Effector CD8-positive, alpha-beta T cell (primary cell): ENCODE data around the gene WDR19.

Source experiments
- DNase-seq: peaks from one replicate; lab custom pipeline; 2025; lab: John Stamatoyannopoulos, UW

WDR19 gene

GRCh38 chr4:39303871-39304270 is 121.5 kb downstream of the WDR19 start:
- no peak for DNase-seq

DNA sequence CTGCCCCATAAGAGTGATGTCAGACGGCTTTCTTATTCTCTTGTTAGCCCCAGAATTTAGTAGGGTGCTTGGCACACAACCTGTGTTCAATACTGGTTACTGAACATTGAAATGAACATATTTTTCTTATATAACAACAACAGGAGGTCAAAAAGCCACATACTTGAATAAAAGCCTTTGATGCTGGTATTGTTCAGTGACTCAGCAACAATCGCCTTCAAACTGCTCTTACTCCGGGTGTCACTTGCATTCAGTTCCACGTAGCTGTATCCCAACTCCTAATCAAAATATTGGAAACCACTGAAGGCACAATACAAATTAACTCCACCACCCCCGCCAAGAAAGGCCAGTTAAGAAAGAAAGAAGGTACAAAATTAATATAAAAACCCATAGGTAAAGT is 122.3 kb downstream of the WDR19 start:
- no peak for DNase-seq

- no peak for DNase-seq
These were observed 123.8 kb downstream of the WDR19 start for GRCh38 chr4:39305912-39306677.

GRCh38 chr4:39308611-39309010 is 126.3 kb downstream of the WDR19 start:
- DNase-seq: no peak

DNA sequence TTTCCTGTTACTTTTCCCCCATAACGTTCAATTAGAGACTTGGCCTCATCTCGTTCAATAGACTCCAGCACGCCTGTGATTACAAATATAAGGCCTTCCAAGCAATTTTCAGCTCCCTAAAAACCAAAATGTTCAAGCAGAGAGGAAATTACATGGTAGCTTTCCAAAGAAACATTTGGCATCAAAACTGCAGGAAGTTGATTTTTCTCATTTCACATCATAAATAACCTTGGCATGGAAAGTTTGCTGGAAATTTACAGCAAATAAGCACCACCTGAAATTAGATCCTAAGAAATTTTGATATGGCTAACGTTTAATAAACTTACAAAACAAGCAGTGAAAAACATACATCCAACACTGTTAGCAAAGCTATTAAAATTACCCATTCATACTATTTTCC is 130.5 kb downstream of the WDR19 start:
- no peak for DNase-seq

DNA sequence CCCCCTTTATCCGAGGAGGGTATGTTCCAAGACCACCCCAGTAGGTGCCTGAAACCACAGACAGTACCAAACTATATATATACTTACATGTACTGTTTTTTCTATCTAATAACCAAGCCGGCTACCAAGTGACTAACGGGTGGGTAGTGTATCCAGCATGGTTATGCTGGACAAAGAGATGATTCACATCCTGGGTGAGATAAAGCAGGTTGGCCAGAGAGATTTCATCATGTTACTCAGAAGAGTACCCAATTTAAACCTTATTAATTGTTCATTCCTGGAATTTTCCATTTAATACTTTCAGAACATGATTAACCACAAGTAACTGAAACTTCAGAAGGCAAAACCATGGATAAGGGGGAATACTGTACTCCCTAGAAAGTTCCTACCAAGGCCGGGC is 137.3 kb downstream of the WDR19 start:
- DNase-seq: no peak

GRCh38 chr4:39320381-39321115 is 138.2 kb downstream of the WDR19 start:
- no peak for DNase-seq

- no peak for DNase-seq
These were observed 141.5 kb downstream of the WDR19 start for GRCh38 chr4:39323821-39324220.

DNA sequence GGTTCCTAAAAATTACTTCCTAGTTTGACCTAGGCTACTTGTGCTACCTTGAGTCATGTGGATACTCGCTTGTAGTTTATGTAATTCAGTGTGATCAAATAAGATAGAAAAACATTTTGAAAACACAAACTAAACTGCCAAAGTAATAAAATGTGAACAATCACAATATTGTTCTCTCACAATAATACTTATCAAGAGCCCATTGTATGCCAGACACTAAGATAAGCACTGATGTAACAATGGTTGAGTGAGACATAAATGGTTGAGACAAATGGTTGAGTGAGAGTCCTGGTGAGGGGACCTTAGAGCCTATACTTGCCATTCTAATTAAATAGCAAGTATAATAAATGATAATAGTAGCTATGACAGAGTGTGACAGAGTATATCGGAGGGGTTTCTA is 142.1 kb downstream of the WDR19 start:
- DNase-seq: no peak

DNA sequence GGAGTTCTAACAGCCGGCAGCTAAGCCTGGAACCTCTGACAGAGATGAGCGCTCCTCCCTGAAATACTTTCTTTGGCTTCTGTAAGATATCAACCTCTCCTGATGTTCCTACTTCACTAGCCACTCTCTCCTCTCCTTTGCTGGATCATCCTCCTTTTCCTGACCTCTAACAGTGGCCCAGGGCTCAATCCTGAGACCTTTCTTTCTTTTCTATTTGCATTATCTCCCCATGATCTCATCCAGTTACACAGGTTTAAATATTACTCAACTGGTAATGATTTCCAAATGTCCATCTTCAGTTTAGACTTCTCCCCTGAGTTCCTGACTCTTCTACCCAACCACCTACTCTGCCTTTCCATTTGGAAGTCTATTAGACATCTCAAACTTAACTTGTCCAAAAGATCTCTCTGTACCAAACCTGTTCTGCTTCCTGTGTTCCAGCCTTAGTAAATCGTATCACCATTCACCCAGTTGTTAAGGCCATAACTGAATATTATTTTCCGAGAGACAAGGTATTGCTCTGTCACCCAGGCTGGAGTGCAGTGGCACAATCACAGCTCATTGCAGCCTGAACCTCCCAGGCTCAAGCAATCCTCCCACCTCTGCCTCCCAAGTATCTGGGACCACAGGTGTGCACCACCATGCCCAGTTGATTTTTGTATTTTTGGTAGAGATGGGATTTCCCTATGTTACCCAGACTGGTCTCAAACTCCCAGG is 142.7 kb downstream of the WDR19 start:
- DNase-seq: no peak

GRCh38 chr4:39326468-39326977 is 144.2 kb downstream of the WDR19 start:
- no peak for DNase-seq

DNA sequence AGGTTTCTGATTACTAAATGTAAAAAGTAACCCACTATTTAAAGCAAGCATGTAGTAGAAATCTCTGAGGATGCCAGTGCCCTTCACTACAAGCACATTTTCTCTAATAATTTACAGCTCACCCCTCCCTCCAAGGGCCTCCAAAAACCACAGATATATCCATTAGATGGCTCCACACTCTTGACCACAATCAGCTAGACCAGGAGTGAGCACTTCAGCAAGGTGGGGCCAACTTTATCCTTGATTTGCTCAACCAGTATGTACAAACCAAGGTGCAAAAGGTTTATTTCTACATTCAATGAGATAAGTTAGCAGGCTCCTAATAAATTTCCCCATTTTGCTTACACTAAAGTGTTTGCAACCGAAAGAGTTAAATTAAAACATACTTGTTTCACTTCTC is 148.0 kb downstream of the WDR19 start:
- no peak for DNase-seq

DNA sequence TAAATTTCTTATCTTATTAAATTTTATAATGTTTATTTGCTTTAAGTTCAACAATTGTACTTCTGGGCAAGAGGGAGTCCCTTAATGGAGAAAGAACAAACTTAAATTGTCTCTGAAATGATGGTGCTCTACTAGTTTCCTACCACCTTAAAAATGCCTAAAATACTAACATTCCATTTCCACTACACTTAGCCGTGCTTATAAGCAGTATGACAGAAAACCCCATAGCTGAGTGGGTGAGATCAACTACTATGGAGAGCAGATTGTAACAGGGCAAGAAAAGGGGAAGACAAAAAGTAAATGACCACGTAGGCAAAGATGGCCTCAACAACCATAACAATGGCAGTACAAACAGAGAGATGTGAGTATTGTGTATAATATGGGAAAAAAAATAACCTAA is 148.9 kb downstream of the WDR19 start:
- DNase-seq: no peak
